PFSK-1 (cell line): Measurements from ENCODE around the gene ELSPBP1.

Experiments used
- FOXP2 ChIP-seq: optimal IDR thresholded peaks from 2 replicates; pipeline ENCODE3; 2011; ENCODE audit warnings: borderline replicate concordance, control low read depth, inconsistent platforms; ENCODE audit not compliant: insufficient read depth; ENCODE audit errors: extremely low read length, extremely low read depth
- POLR2AphosphoS5 ChIP-seq: IDR thresholded peaks from 2 replicates; pipeline ENCODE4 v1.6.1; 2012; ENCODE audit warnings: low read depth, mild to moderate bottlenecking, control low read depth, low read length, moderate library complexity
- REST ChIP-seq, 2 experiments: IDR thresholded peaks; 2 replicates each; pipeline versions ENCODE4 v1.6.1 to v1.8.0; 2011 to 2012; ENCODE audit warnings: low read depth in 2 of 2, low read length in 2 of 2, control low read depth in 1 of 2, inconsistent platforms in 1 of 2, mild to moderate bottlenecking in 1 of 2, moderate library complexity in 1 of 2; ENCODE audit not compliant: insufficient read depth in 1 of 2
- SIN3A ChIP-seq: IDR thresholded peaks from 2 replicates; pipeline ENCODE4 v1.6.1; 2012; ENCODE audit warnings: mild to moderate bottlenecking, low read length, moderate library complexity, borderline replicate concordance; ENCODE audit not compliant: insufficient read depth
- TAF1 ChIP-seq: IDR thresholded peaks from 2 replicates; pipeline ENCODE4 v1.6.1; 2012; ENCODE audit warnings: low read length, control low read depth, borderline replicate concordance; ENCODE audit not compliant: insufficient read depth

GRCh38 chr19:48051335-48052033 is 57.1 kb downstream of the ELSPBP1 start:
- TF ChIP-seq REST (IDR thresholded peaks at IDR 0.05; ENCODE audit: insufficient read depth in 1 of 2, low read depth in 2 of 2, low read length in 2 of 2), result no peak
- no peak for TF ChIP-seq POLR2AphosphoS5
- no peak for TF ChIP-seq SIN3A
- TF ChIP-seq TAF1, result no peak
- TF ChIP-seq FOXP2, result no peak
